HL-60 (cell line): ENCODE results near the gene C12orf75.
"Not testable (repeated sequence)": the region's sequence is repeated elsewhere in the genome, so short reads cannot be mapped to it uniquely, and the experiment has no call there.

Source experiments
- POLR2AphosphoS5 ChIP-seq: IDR thresholded peaks from 2 replicates; pipeline ENCODE4 v1.6.1; 2012; ENCODE audit warnings: low read depth
- SPI1 ChIP-seq: IDR thresholded peaks from 2 replicates; pipeline ENCODE4 v1.6.1; 2012; ENCODE audit warnings: low read depth, mild to moderate bottlenecking, borderline replicate concordance
- TF ChIP-seq, protein P1 (sequence below): IDR thresholded peaks from one replicate; pipeline ENCODE4 v1.5.1; 2011; ENCODE audit warnings: low read length, control low read depth, inconsistent platforms; ENCODE audit not compliant: insufficient read depth
- TF ChIP-seq, protein P2 (sequence below): IDR thresholded peaks from 2 replicates; pipeline ENCODE4 v1.6.1; 2012; ENCODE audit warnings: low read depth; ENCODE audit not compliant: insufficient replicate concordance

DNA sequence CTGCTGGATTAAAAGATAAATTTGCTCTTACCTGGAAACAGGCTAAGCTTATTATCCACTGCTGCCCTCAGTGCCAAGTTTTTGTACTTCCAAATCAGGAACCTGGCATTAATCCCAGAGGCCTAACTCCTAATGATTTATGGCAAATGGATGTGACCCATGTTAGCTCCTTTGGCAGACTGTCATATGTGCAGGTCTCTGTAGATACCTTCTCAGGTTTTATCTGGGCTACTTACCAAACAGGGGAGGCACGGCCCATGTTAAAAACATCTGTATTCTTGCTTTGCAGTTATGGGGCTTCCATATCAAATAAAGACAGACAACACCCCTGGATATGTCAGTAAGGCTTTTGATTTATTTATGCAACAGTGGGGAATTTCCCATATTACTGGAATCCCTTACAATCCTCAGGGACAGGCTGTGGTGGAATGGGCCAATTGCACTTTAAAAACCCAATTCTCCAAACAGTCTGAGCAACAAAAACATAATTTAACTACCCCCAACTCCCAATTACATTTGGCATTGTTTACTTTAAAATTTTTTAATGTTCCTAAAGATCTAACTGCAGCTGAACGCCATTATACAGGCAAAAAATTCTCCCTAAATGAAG is 19.9 kb upstream of the C12orf75 start:
- TF ChIP-seq, protein P1, sequence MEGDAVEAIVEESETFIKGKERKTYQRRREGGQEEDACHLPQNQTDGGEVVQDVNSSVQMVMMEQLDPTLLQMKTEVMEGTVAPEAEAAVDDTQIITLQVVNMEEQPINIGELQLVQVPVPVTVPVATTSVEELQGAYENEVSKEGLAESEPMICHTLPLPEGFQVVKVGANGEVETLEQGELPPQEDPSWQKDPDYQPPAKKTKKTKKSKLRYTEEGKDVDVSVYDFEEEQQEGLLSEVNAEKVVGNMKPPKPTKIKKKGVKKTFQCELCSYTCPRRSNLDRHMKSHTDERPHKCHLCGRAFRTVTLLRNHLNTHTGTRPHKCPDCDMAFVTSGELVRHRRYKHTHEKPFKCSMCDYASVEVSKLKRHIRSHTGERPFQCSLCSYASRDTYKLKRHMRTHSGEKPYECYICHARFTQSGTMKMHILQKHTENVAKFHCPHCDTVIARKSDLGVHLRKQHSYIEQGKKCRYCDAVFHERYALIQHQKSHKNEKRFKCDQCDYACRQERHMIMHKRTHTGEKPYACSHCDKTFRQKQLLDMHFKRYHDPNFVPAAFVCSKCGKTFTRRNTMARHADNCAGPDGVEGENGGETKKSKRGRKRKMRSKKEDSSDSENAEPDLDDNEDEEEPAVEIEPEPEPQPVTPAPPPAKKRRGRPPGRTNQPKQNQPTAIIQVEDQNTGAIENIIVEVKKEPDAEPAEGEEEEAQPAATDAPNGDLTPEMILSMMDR, result not testable (repeated sequence)
- not testable (repeated sequence) for TF ChIP-seq SPI1, POLR2AphosphoS5
- TF ChIP-seq, protein P2, sequence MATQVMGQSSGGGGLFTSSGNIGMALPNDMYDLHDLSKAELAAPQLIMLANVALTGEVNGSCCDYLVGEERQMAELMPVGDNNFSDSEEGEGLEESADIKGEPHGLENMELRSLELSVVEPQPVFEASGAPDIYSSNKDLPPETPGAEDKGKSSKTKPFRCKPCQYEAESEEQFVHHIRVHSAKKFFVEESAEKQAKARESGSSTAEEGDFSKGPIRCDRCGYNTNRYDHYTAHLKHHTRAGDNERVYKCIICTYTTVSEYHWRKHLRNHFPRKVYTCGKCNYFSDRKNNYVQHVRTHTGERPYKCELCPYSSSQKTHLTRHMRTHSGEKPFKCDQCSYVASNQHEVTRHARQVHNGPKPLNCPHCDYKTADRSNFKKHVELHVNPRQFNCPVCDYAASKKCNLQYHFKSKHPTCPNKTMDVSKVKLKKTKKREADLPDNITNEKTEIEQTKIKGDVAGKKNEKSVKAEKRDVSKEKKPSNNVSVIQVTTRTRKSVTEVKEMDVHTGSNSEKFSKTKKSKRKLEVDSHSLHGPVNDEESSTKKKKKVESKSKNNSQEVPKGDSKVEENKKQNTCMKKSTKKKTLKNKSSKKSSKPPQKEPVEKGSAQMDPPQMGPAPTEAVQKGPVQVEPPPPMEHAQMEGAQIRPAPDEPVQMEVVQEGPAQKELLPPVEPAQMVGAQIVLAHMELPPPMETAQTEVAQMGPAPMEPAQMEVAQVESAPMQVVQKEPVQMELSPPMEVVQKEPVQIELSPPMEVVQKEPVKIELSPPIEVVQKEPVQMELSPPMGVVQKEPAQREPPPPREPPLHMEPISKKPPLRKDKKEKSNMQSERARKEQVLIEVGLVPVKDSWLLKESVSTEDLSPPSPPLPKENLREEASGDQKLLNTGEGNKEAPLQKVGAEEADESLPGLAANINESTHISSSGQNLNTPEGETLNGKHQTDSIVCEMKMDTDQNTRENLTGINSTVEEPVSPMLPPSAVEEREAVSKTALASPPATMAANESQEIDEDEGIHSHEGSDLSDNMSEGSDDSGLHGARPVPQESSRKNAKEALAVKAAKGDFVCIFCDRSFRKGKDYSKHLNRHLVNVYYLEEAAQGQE, result not testable (repeated sequence)
